ENCODE results near the gene CAPRIN1.

CAPRIN1 gene

GRCh38 chr11:34145847-34146381, 94.4 kb downstream of the CAPRIN1 start:
- DNase-seq (ENCODE audit: low spot score): no peak

- no peak for DNase-seq (ENCODE audit: low spot score)
These were observed 94.9 kb downstream of the CAPRIN1 start for GRCh38 chr11:34146411-34146810.

- no peak for DNase-seq (ENCODE audit: low spot score)
These were observed 95.3 kb downstream of the CAPRIN1 start for GRCh38 chr11:34146866-34147265.

GRCh38 chr11:34147581-34147980, 96.0 kb downstream of the CAPRIN1 start:
- DNase-seq (ENCODE audit: low spot score): no peak

GRCh38 chr11:34148504-34149165, 97.1 kb downstream of the CAPRIN1 start:
- no peak for DNase-seq (ENCODE audit: low spot score)

GRCh38 chr11:34149274-34149673, 97.7 kb downstream of the CAPRIN1 start:
- no peak for DNase-seq (ENCODE audit: low spot score)

- DNase-seq (ENCODE audit: low spot score): no peak
These were observed 98.3 kb downstream of the CAPRIN1 start for GRCh38 chr11:34149786-34150185.

- no peak for DNase-seq (ENCODE audit: low spot score)
These were observed 99.1 kb downstream of the CAPRIN1 start for GRCh38 chr11:34150494-34151151.
